OCI-LY3 (cell line): ENCODE data around the gene CCDC182.

Experiments used
- H2AFZ ChIP-seq: fragments of 200-600, 300-600 bp; shearing (Covaris generic); 2 replicates; pipeline ENCODE4 v1.6.0; 2014; ENCODE audit warnings: antibody characterized with exemption, low read depth, low read length
- H3K27ac ChIP-seq: fragments of 200-600, 300-600 bp; sonication (generic); 2 replicates; pipeline ENCODE4 v1.5.1; 2014; ENCODE audit warnings: mild to moderate bottlenecking, low read length, moderate library complexity, mixed read lengths
- H3K27me3 ChIP-seq: fragments of 200-600, 300-600 bp; sonication (generic); 2 replicates; pipeline ENCODE4 v1.6.1; 2014; ENCODE audit warnings: low read depth, low read length, mixed read lengths
- H3K36me3 ChIP-seq: fragments of 200-600, 300-600 bp; sonication (generic); replicated peaks from 2 replicates; pipeline ENCODE3; 2014; ENCODE audit warnings: low read depth, low read length, mixed read lengths
- H3K4me1 ChIP-seq: fragments of 300-600, 200-600 bp; sonication (generic); 2 replicates; pipeline ENCODE4 v1.6.1; 2014; ENCODE audit warnings: low read length, mixed read lengths
- H3K4me2 ChIP-seq: fragments of 200-600, 300-600 bp; sonication (generic); 2 replicates; pipeline ENCODE4 v1.6.1; 2014; ENCODE audit warnings: low read length, mixed read lengths
- H3K4me3 ChIP-seq: fragments of 300-600, 200-600 bp; sonication (generic); 2 replicates; pipeline ENCODE4 v1.5.1; 2014; ENCODE audit warnings: antibody characterized with exemption, mild to moderate bottlenecking, low read length, moderate library complexity
- H3K79me2 ChIP-seq: fragments of 300-600, 200-600 bp; shearing (Covaris generic); 2 replicates; pipeline ENCODE4 v1.6.1; 2014; ENCODE audit warnings: mild to moderate bottlenecking, low read length, mixed read lengths
- H3K9ac ChIP-seq: fragments of 300-600, 200-600 bp; shearing (Covaris generic); 2 replicates; pipeline ENCODE4 v1.6.0; 2014; ENCODE audit warnings: mild to moderate bottlenecking, low read length, moderate library complexity
- H3K9me3 ChIP-seq: fragments of 200-600, 300-600 bp; shearing (Covaris generic); 2 replicates; pipeline ENCODE4 v1.6.1; 2014; ENCODE audit warnings: low read length, mixed read lengths; ENCODE audit not compliant: insufficient read depth
- H4K20me1 ChIP-seq: fragments of 200-600, 300-600 bp; sonication (generic); 2 replicates; pipeline ENCODE4 v1.6.1; 2016; ENCODE audit warnings: low read length, mixed read lengths; ENCODE audit not compliant: insufficient read depth
- EZH2phosphoT487 ChIP-seq: fragments of 200-600 bp; shearing (Covaris generic); IDR thresholded peaks from 2 replicates; pipeline ENCODE4 v1.6.1; 2018; ENCODE audit warnings: antibody characterized with exemption, mixed run types, low read depth
- TF ChIP-seq, protein P1 (sequence below): fragments of 200-600, 300-600 bp; sonication (generic); IDR thresholded peaks from 2 replicates; pipeline ENCODE4 v1.5.1; 2014; ENCODE audit warnings: antibody characterized with exemption, low read length, low read depth

Gene CCDC182

DNA sequence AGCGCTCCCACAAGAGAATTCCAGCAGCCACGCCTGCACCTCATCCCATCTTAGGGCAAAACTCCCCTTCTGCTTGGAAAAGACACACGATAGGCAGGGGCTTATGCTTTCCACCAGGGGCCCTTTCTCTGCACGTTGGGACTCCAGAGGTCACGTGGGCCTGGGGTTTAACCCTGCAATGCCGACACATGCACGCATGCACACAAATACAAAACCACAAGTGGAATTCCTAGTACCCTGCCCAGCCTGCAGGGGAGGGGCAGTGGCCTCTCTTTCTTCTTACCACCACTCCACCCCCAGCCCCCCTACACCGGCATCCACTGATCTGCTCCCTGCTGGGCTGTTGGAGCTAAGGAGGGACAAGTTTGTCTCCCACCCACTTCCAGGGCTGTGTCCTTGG, 16.8 kb upstream of the CCDC182 start:
- Histone ChIP-seq H3K27me3 (peaks cover 4% of the 10 kb centered on the region; the same call in 1 of the 2 replicates), H3K79me2 (no peaks in the 10 kb centered on the region)

DNA sequence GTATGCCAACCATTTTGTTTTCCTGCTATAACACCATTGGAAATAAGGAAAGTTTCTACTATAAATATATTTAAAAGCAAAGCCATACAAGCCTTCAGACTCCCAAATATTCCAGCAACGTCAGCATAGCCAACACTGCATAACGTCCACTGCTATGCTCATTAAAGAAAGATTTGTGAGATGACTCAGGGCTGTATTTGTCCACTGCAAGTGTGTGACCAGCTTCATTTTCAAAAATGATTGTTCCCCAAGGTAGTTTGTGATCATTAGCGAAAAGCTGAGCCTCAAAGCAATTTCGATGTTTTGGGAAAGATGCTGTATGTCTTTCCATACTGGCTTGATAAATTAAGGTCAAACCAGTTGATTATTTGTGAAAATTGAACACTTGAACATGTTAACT, 14.9 kb upstream of the CCDC182 start:
- no peaks in the 10 kb centered on the region for H3K36me3 ChIP-seq
- no peak overlapping the region for H3K4me2 ChIP-seq
- TF ChIP-seq, protein P1, sequence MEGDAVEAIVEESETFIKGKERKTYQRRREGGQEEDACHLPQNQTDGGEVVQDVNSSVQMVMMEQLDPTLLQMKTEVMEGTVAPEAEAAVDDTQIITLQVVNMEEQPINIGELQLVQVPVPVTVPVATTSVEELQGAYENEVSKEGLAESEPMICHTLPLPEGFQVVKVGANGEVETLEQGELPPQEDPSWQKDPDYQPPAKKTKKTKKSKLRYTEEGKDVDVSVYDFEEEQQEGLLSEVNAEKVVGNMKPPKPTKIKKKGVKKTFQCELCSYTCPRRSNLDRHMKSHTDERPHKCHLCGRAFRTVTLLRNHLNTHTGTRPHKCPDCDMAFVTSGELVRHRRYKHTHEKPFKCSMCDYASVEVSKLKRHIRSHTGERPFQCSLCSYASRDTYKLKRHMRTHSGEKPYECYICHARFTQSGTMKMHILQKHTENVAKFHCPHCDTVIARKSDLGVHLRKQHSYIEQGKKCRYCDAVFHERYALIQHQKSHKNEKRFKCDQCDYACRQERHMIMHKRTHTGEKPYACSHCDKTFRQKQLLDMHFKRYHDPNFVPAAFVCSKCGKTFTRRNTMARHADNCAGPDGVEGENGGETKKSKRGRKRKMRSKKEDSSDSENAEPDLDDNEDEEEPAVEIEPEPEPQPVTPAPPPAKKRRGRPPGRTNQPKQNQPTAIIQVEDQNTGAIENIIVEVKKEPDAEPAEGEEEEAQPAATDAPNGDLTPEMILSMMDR, result no peak
- no peak for TF ChIP-seq EZH2phosphoT487
- H3K4me3 ChIP-seq, result no peak overlapping the region
- H3K27me3 ChIP-seq, result peaks cover 4% of the 10 kb centered on the region; the same call in 1 of the 2 replicates
- H3K9me3 ChIP-seq, result no peaks in the 10 kb centered on the region
- no peaks in the 10 kb centered on the region for H3K79me2 ChIP-seq
- H3K9ac ChIP-seq, result no peak overlapping the region
- no peak overlapping the region for H2AFZ ChIP-seq
- no peak overlapping the region for H3K27ac ChIP-seq
- H4K20me1 ChIP-seq, result no peaks in the 10 kb centered on the region
- no peaks in the 10 kb centered on the region for H3K4me1 ChIP-seq

More for the DNA sequence above, 16.8 kb upstream of the CCDC182 start:
- Histone ChIP-seq H3K4me2 (no peak overlapping the region), H2AFZ (no peak overlapping the region), H4K20me1 (no peaks in the 10 kb centered on the region), H3K27ac (no peak overlapping the region), H3K36me3 (no peaks in the 10 kb centered on the region), H3K9ac (no peak overlapping the region), H3K4me1 (no peaks in the 10 kb centered on the region), H3K4me3 (no peak overlapping the region), H3K9me3 (no peaks in the 10 kb centered on the region)
- no peak for TF ChIP-seq EZH2phosphoT487
- TF ChIP-seq, protein P1, result no peak

DNA sequence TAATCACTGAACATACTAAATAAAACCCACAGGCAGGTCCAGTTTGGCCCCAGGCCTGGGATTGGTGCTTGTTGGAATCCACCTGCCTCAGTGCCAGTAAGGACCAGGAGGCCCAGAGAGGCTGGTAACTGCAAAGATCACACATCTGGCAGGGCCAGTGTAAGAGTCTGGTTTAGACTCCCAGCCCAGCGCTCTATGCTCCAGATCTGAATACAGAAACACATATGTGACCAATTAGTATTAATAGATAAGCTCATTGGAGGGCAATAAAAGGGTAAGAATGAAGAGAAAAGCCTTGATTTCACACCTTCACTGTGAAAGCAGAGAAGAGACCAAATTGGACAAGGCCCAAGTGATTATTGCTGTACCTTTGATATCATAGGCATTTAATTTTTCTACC, 13.6 kb upstream of the CCDC182 start:
- H3K9ac ChIP-seq, result no peak overlapping the region
- no peaks in the 10 kb centered on the region for H3K9me3 ChIP-seq
- H4K20me1 ChIP-seq, result no peaks in the 10 kb centered on the region
- no peaks in the 10 kb centered on the region for H3K79me2 ChIP-seq
- no peak overlapping the region for H3K4me2 ChIP-seq
- no peak overlapping the region for H2AFZ ChIP-seq
- no peaks in the 10 kb centered on the region for H3K4me1 ChIP-seq
- no peak overlapping the region for H3K27ac ChIP-seq
- H3K36me3 ChIP-seq, result no peaks in the 10 kb centered on the region
- no peak for TF ChIP-seq EZH2phosphoT487
- TF ChIP-seq, protein P1, result no peak
- H3K4me3 ChIP-seq, result no peak overlapping the region
- H3K27me3 ChIP-seq, result peaks cover 4% of the 10 kb centered on the region; the same call in 1 of the 2 replicates

DNA sequence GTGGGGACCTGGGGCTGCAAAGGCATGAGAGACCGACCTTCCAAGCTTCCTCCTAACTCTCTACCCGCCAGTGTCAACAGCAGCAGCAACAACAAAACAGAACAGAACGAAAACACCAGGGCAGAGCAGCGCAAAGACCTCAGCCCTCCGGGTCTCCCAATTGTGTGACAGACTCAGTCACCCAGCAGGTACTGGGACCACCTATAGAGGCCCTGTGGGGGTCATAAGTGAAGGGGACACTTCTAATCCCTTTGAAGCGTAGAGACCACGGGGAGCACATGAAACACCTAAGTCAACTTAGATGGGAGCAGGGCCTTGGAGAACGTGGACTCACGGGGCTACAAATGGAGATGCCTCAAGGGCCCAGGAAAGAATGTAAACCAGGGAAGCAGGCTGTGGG, 12.6 kb upstream of the CCDC182 start:
- H3K9me3 ChIP-seq, result no peaks in the 10 kb centered on the region
- H3K4me1 ChIP-seq, result no peaks in the 10 kb centered on the region
- no peak for TF ChIP-seq EZH2phosphoT487
- TF ChIP-seq, protein P1, result no peak
- no peaks in the 10 kb centered on the region for H3K79me2 ChIP-seq
- no peaks in the 10 kb centered on the region for H3K36me3 ChIP-seq
- H3K4me2 ChIP-seq, result no peak overlapping the region
- no peaks in the 10 kb centered on the region for H4K20me1 ChIP-seq
- H3K9ac ChIP-seq, result no peak overlapping the region
- H3K4me3 ChIP-seq, result no peak overlapping the region
- no peak overlapping the region for H2AFZ ChIP-seq
- peaks cover 4% of the 10 kb centered on the region; the same call in 1 of the 2 replicates for H3K27me3 ChIP-seq
- no peak overlapping the region for H3K27ac ChIP-seq
